ENCODE results near the gene FAM177A1.
"Not testable (repeated sequence)": the region's sequence is repeated elsewhere in the genome, so short reads cannot be mapped to it uniquely, and the experiment has no call there.

FAM177A1 gene, protein sequence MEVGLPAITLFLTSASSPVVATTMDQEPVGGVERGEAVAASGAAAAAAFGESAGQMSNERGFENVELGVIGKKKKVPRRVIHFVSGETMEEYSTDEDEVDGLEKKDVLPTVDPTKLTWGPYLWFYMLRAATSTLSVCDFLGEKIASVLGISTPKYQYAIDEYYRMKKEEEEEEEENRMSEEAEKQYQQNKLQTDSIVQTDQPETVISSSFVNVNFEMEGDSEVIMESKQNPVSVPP

DNA sequence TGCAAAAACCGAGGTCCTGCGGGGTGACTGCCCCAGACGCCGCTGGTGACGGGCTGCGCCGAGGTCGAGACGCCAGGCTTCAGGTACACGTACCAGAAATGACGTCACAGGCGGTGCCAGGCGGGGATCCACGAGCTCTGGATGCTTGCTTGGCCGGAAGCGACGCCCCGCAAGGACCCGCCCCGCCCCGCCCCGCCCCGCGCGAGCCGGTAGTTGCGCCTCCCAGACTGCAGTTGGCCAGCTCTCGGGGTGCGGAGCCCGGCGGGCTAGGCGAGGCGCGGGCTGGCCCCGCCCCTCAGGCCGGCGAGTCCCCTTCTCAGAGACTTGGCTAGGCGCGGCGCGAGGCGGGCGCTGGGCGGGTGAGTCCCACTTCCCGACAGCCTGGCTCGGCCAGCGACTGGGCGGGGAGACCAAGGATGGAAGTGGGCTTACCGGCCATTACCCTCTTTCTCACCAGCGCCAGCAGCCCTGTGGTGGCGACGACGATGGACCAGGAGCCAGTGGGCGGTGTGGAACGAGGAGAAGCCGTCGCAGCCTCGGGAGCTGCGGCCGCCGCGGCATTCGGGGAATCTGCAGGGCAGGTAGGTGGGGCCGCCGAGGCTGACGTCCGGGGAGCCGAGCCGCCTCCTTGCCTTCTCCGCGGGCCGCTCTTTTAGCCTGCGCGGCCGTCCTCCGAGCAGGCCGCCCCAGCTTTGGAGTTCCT lies at the start of gene FAM177A1:
FAM177A1 (plus strand) TSS at position 225 of the 703 bp plus-strand sequence; CDS start at position 417, 192 bp downstream.
- DNase-seq = peak; percentile 97

DNA sequence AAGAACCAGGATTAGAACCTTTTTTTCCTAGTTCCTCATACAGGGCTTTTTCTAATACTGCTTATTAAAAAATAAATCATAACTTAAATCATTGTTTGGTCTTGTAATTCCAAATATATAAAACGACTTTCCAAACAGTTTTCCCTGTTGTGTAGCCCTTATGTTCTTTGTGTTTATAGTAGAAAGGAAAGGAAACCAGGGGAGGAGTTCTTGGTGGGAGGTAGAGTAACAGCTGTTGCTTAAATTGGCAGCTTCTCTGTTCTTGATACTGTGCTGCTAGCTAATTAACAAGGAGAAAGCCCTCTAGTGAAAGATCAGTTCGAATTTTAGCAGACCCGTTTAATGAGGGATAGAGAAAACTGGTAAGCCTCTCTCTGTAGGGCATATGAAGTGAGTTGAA lies 48.3 kb upstream of the FAM177A1 start:
- DNase-seq = no peak

DNA sequence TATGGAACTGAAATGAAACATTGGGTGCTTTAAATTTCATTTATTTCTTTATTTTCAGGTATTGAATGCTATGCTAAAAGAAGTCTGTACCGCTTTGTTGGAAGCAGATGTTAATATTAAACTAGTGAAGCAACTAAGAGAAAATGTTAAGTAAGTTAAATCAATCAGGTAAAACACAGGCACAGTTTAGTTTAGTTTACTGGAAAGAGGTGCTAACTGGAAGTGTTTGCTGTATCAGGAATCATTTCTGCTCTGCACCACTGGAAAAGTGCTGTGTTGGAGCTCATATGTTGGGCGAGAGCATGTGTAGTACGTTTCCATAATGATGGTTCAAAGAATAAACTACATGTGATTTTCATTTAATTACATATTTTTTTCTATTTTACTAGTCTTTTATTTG lies 46.6 kb upstream of the FAM177A1 start:
- DNase-seq = no peak

DNA sequence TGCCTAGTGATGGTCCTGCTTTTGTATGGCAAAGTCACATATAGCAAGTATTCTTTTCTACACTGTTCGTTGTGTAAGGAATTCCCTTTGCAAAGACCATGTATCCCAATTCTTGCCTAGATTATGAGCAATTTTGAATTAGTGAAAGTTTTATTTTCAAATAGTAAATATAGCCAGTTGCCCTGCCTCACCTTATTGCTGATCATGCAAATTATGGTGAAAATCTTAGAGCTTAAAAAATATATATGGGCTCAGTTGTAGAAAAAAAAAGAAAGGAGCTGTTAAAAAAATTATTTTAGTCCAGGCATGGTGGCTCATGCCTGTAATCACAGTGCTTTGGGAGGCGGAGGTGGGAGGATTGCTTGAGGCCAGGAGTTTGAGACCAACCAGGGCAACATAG lies 44.5 kb upstream of the FAM177A1 start:
- DNase-seq = no peak

DNA sequence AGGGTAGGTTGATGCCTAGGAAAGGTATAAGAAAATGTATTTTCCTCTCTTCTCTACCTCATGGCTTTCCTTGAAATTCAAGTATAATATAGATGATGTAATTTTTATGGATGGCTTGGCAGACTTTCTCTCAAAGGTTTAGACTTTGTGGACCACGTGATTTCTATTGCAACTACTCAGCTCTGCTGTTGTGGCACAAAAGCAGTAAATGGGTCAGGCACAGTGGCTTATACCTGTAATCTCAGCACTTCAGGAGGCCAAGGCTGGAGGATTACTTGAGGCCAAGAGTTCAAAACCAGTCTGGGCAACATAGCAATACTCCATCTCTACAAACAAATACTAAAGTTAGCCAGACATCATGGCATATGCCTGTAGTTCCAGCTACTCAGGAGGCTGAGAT lies 41.2 kb upstream of the FAM177A1 start:
- DNase-seq = no peak

DNA sequence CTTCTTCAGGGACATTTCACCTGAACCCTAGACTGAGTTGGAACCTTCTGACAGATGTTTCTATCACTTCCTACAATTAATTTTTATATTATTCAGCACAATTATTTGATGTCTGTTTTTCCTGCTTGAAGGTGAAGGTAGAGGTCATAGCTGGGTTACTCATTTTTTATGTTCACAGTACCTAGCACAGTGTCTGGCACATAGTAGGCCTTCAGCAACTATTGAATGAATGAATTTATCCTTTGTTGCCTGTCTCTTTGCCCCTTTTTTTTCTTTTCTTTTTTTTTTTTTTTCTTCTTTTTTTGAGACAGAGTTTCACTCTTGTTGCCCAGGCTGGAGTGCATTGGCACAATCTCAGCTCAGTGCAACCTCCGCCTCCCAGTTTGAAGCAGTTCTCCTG lies 29.5 kb upstream of the FAM177A1 start:
- DNase-seq = no peak

DNA sequence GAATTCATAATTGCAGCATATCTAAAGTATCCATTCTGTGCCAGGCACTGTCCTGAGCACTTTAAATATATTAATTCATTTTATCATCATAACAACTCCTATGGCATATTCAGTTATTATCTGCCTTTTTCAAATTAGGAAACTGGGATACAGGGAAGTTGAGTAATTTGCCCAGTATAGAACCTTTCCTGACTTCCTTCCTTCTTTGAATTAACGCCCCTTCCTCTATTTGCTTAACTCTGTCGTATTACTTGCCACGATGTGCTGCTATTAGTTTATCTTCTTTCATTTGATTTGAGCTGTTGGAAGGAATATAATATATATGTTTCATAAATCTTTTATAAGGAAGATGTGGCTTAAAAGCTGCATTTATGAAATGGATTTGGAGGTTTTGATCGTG lies 25.4 kb upstream of the FAM177A1 start:
- no peak for DNase-seq

DNA sequence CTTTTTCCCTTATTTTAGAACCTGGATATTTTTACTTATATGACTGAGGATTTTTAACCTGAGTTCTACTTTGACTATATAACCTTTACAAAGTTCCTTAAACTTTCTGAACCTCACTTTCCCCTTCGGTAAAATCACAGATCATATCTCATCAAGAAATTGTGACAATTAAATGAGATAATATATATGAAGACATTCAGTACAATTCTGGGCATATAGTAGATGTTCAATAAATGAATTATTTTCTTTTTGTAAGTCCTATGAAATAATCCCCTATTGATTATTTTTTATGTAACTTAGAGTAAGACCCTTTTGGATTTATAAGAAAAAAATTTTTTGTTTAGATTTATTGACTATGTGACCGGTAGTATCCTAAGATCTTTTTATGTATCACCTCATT lies 17.6 kb upstream of the FAM177A1 start:
- no peak for DNase-seq

DNA sequence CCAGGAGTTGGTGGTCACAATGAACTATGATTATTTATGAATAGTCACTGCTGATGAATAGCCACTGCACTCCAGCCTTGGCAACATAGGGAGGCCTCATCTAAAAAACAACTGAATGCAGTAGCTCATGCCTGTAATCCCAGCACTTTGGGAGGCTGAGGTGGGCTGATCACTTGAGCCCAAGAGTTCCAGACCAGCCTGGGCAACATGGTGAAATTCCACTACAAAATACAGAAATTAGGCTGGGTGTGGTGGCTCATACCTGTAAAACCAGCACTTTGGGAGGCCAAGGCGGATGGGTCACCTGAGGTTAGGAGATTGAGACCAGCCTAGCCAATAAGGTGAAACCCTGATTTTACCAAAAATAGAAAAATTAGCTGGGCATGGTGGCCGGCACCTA lies 13.5 kb upstream of the FAM177A1 start:
- no peak for DNase-seq

DNA sequence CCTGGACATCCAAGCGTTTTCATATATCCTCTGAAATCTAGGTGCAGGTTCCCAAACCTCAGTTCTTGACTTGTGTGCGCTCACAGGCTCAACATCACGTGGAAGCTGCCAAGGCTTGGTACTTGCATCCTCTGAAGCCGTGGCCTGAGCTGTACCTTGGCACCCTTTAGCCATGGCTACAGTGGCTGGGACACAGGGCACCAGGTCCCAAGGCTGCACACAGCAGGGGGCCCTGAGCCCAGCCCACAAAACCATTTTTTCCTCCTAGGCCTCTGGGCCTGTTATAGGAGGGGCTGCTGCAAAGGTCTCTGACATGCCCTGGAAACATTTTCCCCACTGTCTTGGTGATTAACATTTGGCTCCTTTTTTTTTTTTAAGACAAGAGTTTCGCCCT lies 11.6 kb upstream of the FAM177A1 start:
- DNase-seq = no peak

DNA sequence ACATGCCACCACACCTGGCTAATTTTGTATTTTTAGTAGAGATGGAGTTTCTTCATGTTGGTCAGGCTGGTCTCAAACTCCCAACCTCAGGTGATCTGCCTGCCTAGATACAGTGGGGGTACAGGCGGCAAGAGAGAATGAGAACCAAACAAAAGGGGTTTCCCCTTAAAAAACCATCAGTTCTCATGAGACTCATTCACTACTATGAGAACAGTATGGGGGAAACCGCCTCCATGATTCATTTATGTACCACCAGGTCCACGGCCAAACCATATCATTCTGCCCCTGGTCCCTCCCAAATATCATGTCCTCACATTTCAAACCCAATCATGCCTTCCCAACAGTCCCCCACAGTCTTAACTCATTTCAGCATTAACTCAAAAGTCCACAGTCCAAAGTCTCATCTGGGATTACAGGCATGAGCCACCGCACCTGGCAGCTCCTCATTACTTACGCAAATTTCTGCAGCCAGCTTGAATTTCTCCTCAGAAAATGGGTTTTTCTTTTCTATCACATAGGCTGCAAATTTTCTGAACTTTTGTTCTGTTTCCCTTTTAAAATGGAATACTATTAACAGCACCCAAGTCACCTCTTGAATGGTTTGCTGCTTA lies 11.0 kb upstream of the FAM177A1 start:
- not testable (repeated sequence) for DNase-seq

DNA sequence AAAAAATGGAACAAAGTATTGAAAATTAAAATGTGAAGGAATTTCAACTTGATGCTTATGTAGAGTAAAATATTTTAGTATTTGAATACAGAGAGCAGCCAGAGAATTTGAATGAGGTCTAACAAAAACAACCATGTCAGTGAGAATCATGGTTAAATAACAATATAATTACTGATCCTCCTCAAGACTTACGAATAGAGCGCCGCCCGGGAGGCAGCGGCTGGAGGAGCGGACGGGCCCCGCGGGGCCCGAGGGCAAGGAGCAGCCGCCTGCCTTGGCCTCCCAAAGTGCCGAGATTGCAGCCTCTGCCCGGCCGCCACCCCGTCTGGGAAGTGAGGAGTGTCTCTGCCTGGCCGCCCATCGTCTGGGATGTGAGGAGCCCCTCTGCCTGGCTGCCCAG lies 7.8 kb upstream of the FAM177A1 start:
- DNase-seq = not testable (repeated sequence)

DNA sequence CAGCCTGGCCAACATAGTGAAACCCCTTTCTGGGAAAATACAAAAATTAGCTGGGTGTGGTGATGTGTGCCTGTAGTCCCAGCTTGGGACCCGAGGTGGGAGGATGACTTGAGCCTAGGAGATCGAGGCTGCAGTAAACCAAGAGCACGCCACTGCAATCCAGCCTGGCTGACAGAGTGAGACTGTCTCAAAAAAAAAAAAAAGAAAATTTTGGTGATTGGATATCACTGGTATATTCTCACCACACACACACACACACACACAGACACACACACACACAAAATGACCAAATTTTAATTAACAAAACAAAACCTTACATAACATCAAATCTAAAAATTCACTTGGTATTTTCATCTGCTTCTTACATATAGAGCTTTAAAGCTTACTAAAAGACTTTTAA lies 3.4 kb upstream of the FAM177A1 start:
- DNase-seq = no peak

DNA sequence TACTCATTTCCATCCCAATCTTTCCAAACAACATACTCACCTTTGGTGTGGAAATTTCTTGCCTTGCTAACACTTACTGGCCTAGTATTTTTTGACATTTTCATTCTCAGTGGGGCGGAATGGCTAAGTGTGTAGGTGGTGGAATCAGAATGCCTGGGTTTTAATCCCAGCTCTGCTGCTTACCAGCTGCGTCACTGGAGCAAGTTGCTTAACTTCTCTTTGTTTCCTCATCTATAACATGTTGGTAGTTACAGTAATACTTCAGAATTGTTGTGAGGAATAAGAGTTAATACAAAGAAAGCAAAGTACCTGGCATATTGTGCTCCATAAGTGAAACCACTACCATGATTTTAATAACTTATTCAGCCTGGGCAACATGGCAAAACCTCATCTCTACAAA lies 3.0 kb upstream of the FAM177A1 start:
- no peak for DNase-seq

DNA sequence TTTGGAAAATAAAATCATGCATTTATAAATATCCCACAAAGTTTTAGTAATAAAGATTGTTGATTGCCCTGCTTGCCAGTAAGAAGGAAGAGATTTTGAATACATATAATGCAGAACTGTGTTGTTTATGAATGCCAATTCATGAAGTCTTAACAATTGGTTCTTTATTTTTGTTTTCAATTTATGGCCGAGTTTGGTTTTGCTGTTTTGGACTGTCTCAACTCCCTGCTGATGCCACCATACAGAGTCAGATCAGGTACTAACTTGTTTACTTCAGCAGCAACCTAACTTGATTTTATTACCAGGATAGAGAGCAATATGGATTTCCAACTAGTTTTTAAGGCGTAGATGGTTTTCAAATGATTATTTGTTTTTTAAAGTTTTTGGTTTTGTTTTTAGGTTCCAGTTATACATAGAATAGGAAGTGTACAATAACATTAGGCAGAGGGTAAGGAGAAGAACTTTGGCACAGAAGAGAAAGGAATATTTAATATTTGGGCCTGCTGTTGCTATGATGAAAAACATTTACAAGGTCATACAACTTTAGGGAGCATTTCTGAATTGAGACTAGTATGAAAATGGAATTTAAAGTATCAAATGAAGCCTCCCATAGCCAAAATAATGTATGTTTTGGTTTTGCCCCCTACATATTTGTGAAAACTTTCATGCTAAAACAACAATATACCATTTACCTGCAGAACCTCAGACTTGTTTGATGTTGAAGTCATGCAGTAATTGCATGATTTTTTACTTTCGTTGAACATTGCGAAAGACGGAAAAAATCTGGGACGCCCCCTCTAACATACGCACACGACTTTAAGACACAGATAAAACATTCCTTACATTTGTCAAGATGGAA lies 904 bp upstream of the FAM177A1 start:
- peak; percentile 8 for DNase-seq

DNA sequence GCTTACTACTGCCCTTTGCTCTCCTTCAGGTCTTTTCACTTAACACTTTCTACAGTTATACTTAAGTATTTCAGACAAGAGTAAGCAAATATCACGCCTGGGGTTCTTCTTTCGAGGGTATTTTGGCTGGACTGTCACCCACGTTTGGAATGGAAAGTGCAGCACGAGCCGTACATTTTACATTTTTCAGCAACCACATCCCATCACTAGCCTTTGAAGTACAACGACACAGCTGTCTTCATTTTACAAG lies 349 bp upstream of the FAM177A1 start:
- DNase-seq = no peak

DNA sequence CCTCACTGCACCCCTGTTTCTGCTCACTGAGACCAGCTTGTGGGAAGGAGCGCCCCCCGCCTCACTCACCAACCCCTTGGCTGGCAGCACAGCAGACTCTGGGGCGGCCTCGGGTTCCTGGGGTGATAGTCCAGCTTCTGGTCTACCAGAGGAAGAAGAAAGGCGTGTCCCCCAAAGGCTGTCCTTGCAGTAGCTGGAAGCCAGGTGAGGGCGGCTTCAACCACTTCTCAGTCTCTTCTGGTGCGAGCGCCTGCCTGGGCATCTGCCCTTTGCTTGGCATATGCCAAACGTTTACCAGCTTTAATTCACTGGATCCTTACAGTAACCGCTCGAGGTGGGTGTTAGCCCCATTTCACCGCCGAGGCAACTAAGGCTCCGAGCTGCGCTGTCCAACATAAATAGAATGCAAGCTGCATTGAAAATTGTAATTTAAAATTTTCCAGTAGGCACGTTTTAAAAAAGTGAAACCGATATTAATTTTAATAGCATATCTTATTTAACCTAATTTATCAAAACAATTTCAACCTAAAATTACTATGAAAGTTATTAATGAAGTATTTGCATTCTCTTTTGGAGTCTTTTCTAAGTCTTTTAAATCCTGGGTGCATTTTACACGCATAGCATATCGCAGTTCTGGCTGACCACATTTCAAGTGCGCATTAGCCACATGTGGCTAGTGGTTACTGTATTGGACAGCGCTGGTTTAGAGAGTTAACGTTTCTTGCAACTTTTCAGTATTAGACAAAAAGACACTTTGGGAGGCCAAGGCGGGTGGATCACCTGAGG lies 872 bp downstream of the FAM177A1 start:
- peak; percentile 67 for DNase-seq

DNA sequence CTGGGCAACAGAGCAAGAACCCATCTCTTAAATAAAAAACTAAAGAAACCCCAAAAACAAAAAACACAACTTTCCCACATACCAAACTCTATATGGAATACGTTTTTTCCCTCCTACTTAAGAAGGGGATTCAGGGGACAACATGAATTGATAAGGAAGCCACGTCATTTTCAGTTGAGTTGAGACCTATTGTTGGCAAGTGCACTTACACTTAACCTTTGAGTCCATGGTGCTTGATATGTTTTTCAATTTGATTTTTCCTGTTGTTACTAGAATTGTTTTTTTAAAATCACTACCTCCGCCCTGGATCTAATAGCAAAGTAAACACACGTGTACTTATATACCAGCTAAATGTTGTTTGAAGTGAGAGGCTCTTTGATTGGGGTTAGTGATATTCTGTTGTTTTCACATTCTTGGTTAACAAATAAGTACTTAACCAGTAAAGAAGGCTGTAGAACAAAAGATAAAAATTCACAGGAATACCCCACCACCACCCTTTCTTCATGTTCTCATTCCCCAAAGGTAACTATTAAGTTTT lies 2.0 kb downstream of the FAM177A1 start:
- no peak for DNase-seq

DNA sequence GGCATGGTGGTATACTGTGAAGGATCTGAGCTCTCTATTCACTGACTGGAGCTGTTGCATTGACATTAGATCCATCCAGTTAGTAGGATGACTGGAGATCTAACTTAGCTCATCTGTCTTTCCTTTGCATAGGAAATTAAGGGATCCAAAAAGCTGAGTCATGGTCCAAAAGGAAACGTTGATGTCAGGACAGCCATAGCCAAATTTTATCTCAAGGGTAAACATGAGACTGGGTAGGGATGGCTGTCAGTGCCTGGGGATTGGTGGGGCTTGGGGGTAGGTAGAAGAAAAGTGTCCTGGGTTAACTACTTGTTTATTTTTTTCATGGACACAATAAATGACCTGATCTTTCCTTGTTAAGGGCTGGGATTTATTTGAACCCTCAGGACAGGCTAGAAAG lies 4.6 kb downstream of the FAM177A1 start:
- DNase-seq = peak; percentile 68

DNA sequence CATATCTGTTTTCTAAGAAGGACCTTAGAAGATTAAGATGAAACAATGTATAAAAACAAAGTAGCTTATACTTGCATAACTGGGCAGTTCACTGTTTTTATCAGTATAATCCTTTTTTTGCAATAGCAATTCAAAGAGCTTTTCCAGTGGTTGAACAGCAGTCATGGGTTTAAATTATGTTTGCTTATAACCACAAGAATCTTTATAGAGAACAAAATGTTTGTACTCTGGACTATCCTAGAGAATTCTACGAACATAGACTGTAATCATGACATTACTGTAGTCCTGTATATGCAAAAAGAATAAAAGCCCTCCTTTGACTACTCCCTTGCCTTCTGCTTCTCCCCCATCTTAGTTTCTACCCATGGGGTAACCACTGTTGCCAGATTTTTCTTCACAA lies 5.7 kb downstream of the FAM177A1 start:
- DNase-seq = no peak

DNA sequence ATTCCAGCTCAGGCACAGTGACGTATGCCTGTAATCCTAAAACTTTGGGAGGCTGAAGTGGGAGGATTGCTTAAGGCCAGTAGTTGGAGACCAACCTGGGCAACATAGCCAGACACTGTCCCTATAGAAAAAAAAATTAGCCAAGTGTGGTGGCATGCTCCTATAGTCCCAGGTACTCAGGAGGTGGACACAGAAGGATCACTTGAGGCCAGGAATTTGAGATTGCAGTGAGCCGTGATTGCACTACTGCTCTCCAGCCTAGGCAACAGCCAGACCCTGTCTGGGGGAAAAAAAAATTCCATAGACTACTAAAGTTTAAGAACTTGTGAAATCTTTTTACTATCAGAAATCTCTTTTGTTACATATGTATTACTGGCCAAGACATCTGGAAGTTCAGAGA lies 6.6 kb downstream of the FAM177A1 start:
- no peak for DNase-seq

DNA sequence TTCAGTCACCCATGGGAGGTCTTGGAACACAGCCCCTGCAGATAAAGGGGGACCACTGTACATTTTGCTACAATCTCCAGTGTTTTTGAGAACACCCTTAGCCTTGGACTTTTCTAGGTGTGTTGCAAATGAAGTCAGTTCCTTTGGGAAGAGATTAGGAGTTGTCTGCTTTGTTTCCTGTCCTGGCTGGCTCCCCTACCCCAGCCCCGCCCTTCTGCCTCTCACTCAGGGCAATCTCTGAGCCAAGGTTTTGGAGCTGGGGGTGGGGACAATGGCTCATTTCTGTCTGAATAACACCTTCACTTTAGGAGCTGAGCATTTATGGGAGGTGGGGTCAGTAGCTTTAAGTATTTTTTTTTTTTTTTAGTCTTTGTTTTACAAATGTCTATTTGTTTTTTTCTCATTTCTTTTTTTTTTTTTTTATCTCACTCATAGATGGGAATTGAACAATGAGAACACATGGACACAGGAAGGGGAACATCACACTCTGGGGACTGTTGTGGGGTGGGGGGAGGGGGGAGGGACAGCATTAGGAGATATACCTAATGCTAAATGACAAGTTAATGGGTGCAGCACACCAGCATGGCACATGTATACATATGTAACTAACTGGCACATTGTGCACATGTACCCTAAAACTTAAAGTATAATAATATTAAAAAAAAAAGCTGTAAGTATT lies 15.2 kb downstream of the FAM177A1 start:
- not testable (repeated sequence) for DNase-seq
